DOHH2 (cell line): ENCODE data around the gene DNAJC25.
A peak's percentile ranks its signal among the peaks of the same experiment; 100 is the strongest.

Experiments used
- H3F3A ChIP-seq: fragments of 200-600 bp; sonication (generic), shearing (Covaris generic); 2 replicates; pipeline ENCODE4 v1.6.0; 2016; ENCODE audit warnings: antibody characterized with exemption, mild to moderate bottlenecking; ENCODE audit not compliant: control insufficient read depth, insufficient read depth
- H3K27ac ChIP-seq: fragments of 200-600 bp; sonication (generic); 2 replicates; pipeline ENCODE4 v1.5.1; 2014; ENCODE audit warnings: low read depth, mild to moderate bottlenecking, low read length, moderate library complexity
- H3K27me3 ChIP-seq: fragments of 200-600 bp; sonication (generic); 2 replicates; pipeline ENCODE4 v1.6.1; 2014; ENCODE audit warnings: mild to moderate bottlenecking, low read length, mixed read lengths; ENCODE audit not compliant: control insufficient read depth
- H3K36me3 ChIP-seq: fragments of 200-600 bp; sonication (generic); 2 replicates; pipeline ENCODE4 v1.6.1; 2014; ENCODE audit warnings: mild to moderate bottlenecking, low read length, moderate library complexity, mixed read lengths; ENCODE audit not compliant: control insufficient read depth
- H3K4me1 ChIP-seq: fragments of 200-600 bp; sonication (generic); 2 replicates; pipeline ENCODE4 v1.6.1; 2014; ENCODE audit warnings: mild to moderate bottlenecking, low read length, mixed read lengths; ENCODE audit not compliant: control insufficient read depth
- H3K4me2 ChIP-seq: fragments of 200-600 bp; sonication (generic); 2 replicates; pipeline ENCODE4 v1.6.0; 2014; ENCODE audit warnings: mild to moderate bottlenecking, low read length, moderate library complexity
- H3K4me3 ChIP-seq: fragments of 200-600 bp; sonication (generic); 2 replicates; pipeline ENCODE4 v1.5.1; 2014; ENCODE audit warnings: mild to moderate bottlenecking, low read length, mixed read lengths
- H3K79me2 ChIP-seq: fragments of 200-600 bp; sonication (generic); 2 replicates; pipeline ENCODE4 v1.6.1; 2014; ENCODE audit warnings: mild to moderate bottlenecking, low read length, mixed read lengths; ENCODE audit not compliant: control insufficient read depth
- H3K9me2 ChIP-seq: fragments of 200-600 bp; sonication (generic); replicated peaks from 2 replicates; pipeline ENCODE4 v1.6.1; 2014; ENCODE audit warnings: mild to moderate bottlenecking, low read length, mixed read lengths; ENCODE audit not compliant: control insufficient read depth
- H3K9me3 ChIP-seq: fragments of 200-600 bp; sonication (generic); 2 replicates; pipeline ENCODE4 v1.6.1; 2014; ENCODE audit warnings: antibody characterized with exemption, low read length, mixed read lengths; ENCODE audit not compliant: control insufficient read depth, insufficient read depth
- H4K20me1 ChIP-seq: fragments of 200-600 bp; sonication (generic); 2 replicates; pipeline ENCODE4 v1.6.0; 2014; ENCODE audit warnings: low read depth, mild to moderate bottlenecking, antibody characterized with exemption, low read length, moderate library complexity; ENCODE audit not compliant: control insufficient read depth, insufficient read depth
- EZH2phosphoT487 ChIP-seq: fragments of 200-600 bp; sonication (generic); IDR thresholded peaks from 2 replicates; pipeline ENCODE4 v1.6.1; 2017; ENCODE audit warnings: borderline replicate concordance, mild to moderate bottlenecking, antibody characterized with exemption, low read length, moderate library complexity, mixed read lengths
- TF ChIP-seq, protein P1 (sequence below): fragments of 200-600 bp; sonication (generic); IDR thresholded peaks from one replicate; pipeline ENCODE4 v1.5.1; 2014; ENCODE audit warnings: antibody characterized with exemption, mild to moderate bottlenecking, low read depth, low read length; ENCODE audit not compliant: poor library complexity, severe bottlenecking

The DNAJC25 gene

DNA sequence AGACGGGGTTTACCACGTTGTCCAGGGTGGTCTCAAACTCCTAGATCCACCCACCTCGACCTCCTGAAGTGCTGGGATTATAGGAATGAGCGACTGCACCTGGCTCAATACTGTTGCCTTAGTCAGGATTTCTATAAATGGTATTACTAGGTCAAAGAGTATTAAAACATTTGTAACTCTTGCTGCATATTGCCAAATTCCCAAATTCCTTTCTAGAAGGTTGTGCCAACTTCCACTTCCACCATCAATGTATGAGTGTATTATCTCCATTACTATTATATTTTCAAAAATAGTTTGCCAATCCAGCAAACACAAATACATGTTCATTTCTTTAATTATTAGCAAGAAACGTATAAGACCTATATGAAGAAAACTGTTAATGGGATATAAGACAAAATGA, 42.3 kb upstream of the DNAJC25 start:
- Histone ChIP-seq H4K20me1 (no peaks in the 10 kb centered on the region), H3F3A (no peaks in the 10 kb centered on the region), H3K4me1 (no peaks in the 10 kb centered on the region), H3K79me2 (no peaks in the 10 kb centered on the region), H3K36me3 (no peaks in the 10 kb centered on the region), H3K4me2 (no peak overlapping the region), H3K9me3 (no peaks in the 10 kb centered on the region), H3K4me3 (no peak overlapping the region), H3K27ac (no peak overlapping the region), H3K27me3 (0 out of 2 replicates have a peak, but pooled peaks cover 2% of the 10 kb centered on the region), H3K9me2 (no peaks in the 10 kb centered on the region)
- no peak for TF ChIP-seq EZH2phosphoT487
- TF ChIP-seq, protein P1, sequence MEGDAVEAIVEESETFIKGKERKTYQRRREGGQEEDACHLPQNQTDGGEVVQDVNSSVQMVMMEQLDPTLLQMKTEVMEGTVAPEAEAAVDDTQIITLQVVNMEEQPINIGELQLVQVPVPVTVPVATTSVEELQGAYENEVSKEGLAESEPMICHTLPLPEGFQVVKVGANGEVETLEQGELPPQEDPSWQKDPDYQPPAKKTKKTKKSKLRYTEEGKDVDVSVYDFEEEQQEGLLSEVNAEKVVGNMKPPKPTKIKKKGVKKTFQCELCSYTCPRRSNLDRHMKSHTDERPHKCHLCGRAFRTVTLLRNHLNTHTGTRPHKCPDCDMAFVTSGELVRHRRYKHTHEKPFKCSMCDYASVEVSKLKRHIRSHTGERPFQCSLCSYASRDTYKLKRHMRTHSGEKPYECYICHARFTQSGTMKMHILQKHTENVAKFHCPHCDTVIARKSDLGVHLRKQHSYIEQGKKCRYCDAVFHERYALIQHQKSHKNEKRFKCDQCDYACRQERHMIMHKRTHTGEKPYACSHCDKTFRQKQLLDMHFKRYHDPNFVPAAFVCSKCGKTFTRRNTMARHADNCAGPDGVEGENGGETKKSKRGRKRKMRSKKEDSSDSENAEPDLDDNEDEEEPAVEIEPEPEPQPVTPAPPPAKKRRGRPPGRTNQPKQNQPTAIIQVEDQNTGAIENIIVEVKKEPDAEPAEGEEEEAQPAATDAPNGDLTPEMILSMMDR, result no peak

DNA sequence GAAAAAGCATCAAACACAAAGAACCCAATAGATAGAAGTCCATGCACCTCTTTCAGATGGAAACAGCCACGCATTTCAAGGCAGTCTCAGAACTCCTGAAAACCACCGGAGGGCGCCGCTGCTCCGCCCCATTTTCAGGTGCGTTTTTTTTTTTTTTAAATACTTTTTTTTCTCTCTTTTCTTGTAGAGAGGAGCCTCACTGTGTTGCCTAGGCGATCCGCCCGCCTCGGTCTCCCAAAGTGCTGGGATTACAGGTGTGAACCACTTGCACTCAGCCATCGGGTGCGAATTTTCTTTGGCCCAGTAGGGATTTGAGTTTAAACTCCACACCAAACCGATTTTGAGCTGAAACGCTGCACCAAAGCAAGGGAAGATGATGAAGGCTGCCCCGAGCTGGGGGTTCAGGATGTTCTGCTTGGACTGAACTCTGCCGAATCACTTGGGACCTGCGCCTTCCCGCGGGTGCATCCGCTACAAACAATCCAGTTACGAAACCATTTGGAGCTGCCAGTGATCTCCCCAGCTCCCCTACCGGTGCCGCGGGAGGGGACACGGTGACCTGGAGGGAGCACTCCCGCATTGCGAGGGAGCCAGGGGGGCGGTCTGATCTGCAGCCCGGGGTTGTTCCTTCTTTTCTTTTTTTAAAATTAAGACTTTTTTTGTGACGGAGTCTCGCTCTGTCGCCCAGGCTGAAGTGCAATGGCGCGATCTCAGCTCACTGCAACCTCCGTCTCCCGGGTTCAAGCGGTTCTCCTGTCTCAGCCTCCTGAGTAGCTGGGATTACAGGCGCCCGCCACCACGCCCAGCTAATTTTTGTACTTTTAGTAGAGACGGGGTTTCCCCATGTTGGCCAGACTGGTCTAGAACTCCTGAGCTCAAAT, 33.0 kb upstream of the DNAJC25 start:
- no peaks in the 10 kb centered on the region for H4K20me1 ChIP-seq
- H3K4me3 ChIP-seq, result peak overlapping the region; percentile 75
- no peaks in the 10 kb centered on the region for H3K9me3 ChIP-seq
- H3K36me3 ChIP-seq, result no peaks in the 10 kb centered on the region
- no peaks in the 10 kb centered on the region for H3K79me2 ChIP-seq
- H3K4me1 ChIP-seq, result peaks cover 15% of the 10 kb centered on the region
- H3K27ac ChIP-seq, result no peak overlapping the region
- TF ChIP-seq, protein P1, result peak; percentile 58
- peak; percentile 56; the same call in 1 of the 2 replicates for TF ChIP-seq EZH2phosphoT487
- peak overlapping the region; percentile 92 for H3K4me2 ChIP-seq
- H3K27me3 ChIP-seq, result peaks cover 33% of the 10 kb centered on the region
- H3F3A ChIP-seq, result no peaks in the 10 kb centered on the region
- H3K9me2 ChIP-seq, result no peaks in the 10 kb centered on the region

DNA sequence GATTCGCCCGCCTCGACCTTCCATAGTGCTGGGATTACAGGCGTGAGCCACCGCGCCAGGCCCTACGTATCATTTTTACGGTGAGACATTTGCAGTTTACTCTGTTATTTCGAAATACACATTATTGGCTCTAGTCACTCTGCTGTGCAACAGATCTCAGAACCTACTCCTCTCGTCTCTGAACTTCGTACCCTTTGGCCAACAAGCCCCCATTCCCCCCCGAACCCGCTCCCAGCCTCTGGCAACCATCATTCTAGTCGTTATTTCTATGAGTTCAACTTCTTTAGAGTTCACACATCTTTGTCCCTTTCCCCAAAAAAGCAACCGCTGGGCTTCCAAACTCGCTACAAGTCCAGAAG, 32.4 kb upstream of the DNAJC25 start:
- Histone ChIP-seq H3K4me1 (peaks cover 15% of the 10 kb centered on the region), H3K36me3 (no peaks in the 10 kb centered on the region), H3K9me2 (no peaks in the 10 kb centered on the region), H3F3A (no peaks in the 10 kb centered on the region), H3K9me3 (no peaks in the 10 kb centered on the region), H3K27ac (no peak overlapping the region), H3K79me2 (no peaks in the 10 kb centered on the region), H4K20me1 (no peaks in the 10 kb centered on the region), H3K4me3 (peak overlapping the region; percentile 75), H3K27me3 (peaks cover 33% of the 10 kb centered on the region), H3K4me2 (peak overlapping the region; percentile 92)
- no peak for TF ChIP-seq EZH2phosphoT487
- TF ChIP-seq, protein P1, result no peak
